ENCODE measurements around the gene TNFAIP8L1. TPM values are rescaled to one million over a fixed set of nuclear protein-coding genes. Genes with fewer than 3 reads are reported as not detected.
"Not testable (repeated sequence)": the region's sequence is repeated elsewhere in the genome, so short reads cannot be mapped to it uniquely, and the experiment has no call there.

The TNFAIP8L1 gene
- total RNA-seq, result 19.4 TPM

DNA sequence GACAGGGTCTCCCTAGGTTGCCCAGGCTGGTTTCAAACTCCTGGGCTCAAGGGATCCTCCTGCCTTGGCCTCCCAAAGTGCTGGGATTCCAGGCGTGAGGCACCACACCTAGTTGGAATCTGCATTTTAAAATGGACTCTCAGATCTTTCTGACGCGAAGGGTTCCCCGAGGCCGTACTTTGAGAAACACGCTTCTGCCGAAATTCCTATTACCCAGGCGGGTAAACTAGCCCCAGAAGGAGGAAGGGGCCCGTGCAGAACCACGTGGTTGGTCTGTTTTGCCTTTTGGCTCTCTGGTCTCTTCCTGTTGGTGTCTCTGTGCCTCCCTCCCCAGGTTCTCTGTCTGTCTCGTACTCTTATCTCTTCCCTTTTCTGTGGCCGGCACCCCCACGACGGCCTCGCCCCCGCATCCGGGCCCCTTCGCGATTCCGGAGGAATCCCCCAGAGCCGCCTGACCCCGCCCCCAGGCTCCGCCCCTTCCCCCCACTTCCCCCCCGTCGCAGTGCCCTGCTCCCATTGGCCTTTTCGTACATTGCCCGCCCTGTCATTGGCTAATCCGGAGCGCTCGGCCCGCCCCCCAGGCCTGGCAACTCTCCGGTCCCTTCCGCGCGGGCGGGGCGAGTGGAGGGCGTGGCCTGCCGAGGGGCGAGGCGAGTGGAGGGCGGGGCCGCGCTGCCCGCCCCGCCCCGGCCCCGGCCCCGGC lies at the start of gene TNFAIP8L1:
Gene TNFAIP8L1, plus strand, starts transcription at position 689 of the 703 bp plus-strand sequence. CDS start 12,354 bp downstream, outside the sequence.
- DNase-seq (ENCODE audit: low read depth in 2 of 3, low spot score in 2 of 3), result peak; percentile 90 to 99 (median 98)

DNA sequence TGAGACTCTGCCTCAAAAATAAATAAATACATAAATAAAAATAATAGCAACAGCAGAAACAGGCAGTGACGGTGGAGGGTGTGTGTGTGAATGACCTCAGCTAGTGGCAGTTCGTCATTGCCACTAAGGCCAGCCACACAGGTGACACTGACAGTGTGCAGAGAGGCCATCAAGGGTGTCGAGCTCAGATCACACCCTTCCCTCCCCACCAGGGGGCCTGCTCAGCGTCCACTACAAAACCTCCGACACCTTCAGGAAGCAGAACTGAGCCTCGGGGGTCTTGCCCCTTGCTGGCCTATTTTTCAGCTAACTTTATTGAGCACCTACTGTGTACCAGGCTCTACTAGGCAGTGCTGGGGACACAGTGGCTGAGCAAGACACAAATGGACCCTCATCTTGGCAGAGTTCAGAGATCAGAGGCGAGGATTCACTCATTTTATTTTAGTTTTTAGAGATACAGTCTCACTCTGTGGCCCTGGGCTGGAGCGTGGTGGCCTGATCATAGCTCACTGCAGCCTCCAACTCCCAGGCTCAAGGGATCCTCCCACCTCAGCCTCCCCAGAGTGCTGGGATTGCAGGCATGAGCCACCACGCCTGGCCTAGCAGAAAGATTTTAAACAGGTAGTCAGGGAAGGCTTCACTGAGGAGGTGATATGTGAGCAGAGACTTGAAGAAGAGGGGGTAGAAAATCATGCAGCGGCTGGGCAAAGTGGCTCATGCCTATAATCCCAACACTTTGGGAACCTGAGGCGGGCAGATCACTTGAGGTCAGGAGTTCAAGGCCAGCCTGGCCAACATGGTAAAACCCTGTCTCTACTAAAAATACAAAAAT lies 49.5 kb upstream of the TNFAIP8L1 start:
- DNase-seq (ENCODE audit: low read depth in 2 of 3, low spot score in 2 of 3), result peak in 2 of 3 donors; percentile 63 to 66

DNA sequence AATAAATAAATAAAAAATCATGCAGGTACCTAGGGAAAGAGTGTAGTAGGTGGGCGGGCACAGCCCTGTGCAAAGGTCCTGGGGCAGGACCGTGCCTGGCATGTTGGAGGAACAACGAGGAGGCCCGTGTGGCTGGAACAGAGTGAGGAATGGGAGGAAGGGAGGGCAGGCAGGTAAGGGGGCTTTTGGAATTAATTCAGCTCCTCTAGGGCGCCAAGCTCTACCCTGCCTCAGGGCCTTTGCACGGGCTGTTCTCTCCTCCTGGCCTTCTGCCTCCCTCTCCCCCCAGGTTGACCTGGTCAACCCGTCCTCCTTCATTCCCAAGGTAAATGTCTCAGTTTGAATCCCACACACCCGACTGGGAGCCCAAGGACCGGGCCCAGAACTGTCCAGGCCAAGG lies 48.8 kb upstream of the TNFAIP8L1 start:
- no peak for DNase-seq (ENCODE audit: low read depth in 2 of 3, low spot score in 2 of 3)

DNA sequence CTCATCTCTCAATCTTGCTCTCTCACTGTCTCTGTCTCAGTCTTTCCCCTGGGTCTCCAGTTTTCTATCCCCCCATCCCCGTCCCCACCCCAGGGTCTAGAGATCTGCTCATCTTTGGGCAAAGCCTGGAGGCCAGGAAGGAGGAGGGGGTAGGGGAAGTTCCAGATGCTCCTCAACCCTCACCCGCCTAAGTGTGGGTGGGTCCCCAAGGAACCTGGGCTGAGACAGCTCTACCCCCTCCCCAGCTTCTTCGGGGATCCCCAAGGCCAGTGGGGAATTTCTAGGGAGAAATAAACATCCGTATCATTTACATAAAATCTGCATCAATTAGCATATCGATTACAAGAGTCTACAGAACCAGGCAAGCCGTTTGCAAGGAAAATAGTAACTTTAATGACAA lies 48.0 kb upstream of the TNFAIP8L1 start:
- no peak for DNase-seq (ENCODE audit: low read depth in 2 of 3, low spot score in 2 of 3)

DNA sequence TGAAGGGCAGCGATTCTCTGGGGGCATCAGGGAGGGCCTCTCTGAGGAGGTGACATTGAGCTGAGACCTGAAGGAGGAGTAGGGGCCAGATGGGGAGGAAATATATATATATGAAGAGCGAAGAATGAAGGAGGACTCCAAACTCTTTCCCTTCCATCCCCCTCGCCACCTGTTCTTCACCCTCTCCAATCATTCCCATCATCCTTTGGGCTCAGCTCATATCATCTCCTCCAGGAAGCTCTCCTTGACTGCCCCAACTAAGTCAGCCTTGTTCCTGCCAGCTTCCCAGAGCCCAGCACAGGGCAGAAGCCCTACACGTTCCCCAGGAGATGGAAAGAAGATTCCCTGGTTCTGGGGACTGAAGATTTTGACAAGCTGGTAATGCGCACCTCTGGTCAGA lies 46.9 kb upstream of the TNFAIP8L1 start:
- DNase-seq (ENCODE audit: low read depth in 2 of 3, low spot score in 2 of 3), result no peak

DNA sequence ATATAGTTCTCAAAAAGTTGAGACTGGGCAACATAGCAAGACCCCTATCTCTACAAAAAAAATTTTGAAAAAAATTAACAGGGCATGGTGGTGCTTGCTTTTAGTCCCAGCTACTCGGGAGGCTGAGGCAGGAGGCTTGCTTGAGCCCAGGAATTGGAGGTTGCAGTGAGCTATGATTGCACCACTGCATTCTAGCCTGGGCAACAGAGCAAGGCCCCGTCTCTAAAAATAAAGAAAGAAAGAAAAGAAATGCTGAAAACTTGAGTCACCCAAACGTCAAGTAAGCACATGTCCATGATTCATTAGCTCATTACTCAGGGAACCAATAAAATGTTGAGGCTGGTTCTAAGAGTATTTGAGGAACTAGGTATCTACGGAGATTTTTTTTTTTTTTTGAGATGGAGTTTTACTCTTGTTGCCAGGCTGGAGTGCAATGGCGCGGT lies 45.9 kb upstream of the TNFAIP8L1 start:
- DNase-seq (ENCODE audit: low read depth in 2 of 3, low spot score in 2 of 3), result peak in 2 of 3 donors; percentile 74 to 91

DNA sequence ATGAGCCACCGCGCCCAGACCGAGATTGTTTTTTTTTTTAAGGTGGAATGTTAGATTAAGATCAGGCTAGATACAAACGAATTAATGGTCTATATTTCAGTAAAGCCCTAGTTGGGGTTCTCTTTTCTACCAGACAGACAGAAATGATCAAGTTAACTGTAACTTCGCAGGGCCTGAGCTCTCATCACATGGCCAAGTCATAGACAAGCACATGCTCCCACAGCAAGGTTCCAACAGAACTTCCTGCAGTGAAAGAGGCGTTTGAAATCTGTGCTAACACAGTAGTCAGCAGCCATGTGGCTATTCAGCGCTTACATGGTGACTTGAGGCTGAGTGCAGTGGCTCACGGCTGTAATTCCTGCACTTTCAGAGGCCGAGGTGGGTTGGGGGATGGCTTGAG lies 45.1 kb upstream of the TNFAIP8L1 start:
- DNase-seq (ENCODE audit: low read depth in 2 of 3, low spot score in 2 of 3), result no peak

DNA sequence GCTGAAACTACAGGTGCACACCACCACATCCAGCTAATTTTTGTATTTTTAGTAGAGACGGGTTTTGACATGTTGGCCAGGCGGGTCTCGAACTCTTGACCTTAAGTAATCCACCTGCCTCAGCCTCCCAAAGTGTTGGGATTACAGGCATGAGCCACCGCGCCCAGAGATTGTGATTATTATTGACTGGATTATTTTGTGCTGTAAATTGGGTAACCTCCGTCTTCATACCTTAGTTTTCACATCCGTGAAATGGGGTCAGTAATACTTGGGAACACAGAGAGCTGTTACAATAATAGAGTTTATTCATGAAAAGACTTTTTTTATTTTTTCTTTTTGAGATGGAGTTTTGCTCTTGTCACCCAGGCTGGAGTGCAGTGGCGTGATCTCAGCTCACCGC lies 44.2 kb upstream of the TNFAIP8L1 start:
- not testable (repeated sequence) for DNase-seq (ENCODE audit: low read depth in 2 of 3, low spot score in 2 of 3)

DNA sequence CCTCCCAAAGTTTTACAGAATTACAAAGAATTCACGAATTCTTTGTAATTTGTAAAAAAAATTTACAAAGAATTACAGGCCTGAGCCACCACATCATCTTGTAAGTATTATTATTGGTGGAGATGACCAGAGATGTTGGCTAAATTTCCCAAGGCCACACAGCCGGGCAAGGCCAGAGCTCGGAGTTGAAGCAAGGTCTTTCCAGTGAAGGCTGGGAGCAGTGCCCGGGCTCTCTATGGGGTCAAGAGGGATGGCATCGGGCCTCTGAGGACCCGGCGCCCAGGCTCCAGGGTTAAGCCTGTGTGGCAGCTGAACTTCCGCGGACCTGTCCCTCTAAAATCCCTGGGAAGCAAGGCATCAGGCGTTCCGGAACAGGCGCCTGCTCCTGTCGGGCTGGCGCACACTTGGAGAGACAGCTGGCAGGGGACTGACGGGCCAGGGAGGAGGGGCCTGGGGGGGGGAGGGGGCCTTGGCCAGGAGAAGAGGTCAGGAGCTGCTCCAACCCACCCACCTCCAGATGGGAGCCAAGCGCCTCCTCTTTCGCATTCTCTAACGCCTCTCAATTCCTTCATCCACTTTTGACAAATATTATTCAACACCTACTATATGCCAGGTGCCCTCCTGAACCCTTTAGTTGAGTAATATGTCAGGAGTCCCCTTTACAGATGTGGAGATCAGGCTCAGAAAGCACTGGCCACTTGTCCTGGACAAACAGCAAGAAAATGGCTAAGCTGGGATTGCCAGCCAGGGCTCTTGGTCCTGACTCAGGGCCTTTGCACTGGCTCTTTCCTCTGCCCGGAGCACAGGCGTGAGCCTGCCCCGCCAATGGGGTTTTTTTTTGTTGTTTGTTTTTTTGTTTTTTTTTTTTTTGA lies 43.0 kb upstream of the TNFAIP8L1 start:
- DNase-seq (ENCODE audit: low read depth in 2 of 3, low spot score in 2 of 3), result no peak

DNA sequence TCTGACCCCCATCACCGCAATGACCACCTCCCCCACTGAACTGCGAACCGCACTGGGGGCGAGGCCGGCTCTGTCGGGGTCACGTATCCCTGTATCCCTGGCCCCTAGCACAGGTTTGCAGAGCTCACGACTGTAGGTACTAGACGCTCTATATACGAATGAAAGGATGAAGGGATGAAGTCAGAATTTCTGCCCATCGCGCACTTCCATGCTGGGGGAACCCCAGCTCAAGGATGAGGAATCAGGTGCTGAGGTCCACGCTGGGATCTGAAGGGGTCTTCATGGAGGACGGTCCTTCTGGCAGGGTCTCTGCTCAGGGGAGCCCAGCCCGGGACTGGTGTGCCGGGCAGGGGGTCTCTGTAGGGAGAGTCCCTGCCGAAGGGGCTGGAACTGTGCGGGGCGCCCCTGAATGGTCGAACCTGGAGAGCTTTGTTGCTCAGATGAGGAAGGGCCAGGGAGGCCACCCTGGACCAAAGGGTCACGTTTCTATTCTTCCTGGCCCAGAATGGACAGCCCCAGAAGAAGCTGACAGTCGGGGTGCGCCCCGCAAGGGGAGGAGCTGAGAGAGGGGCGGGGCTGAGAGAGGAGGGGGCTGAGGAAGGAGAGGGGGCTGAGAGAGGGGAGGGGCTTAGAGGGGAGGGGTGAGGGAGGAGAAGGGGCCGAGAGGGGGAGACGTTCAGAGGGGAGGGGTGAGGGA lies 41.9 kb upstream of the TNFAIP8L1 start:
- DNase-seq (ENCODE audit: low read depth in 2 of 3, low spot score in 2 of 3), result no peak

DNA sequence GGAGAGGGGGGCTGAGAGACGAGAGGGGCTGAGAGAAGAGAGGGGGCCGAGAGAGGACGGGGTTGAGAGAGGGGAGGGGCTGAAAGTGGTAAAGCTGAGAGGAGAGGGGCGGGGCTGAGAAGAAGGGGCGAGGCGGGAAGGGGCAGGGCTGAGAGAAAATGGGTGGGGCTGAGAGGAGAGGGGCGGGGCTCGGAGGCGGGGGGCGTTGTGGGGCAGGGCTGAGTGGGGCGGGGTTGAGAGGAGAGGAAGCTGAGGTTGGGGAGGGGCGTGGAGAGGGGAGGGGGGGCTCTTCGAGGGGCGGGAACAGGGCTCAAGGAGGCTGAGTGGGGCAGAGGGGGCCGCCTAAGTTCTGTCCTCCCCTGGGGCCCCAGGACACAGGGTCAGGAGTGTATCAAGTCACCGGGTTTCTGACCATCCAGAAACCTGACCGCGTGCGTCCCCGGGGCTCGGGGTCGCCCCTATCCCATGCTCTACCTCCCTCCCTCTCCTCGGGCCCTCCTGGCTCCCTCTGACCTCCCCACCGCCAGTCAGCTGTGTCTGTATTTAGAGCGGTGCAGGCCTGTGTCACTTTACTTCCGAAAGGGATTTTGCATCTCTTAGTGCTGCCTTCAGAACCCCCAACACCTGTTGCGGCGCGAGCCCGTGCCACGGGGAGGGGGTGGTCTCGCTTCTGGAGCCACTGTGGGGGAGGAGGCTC lies 41.2 kb upstream of the TNFAIP8L1 start:
- peak in 2 of 3 donors; percentile 87 to 90 for DNase-seq (ENCODE audit: low read depth in 2 of 3, low spot score in 2 of 3)

DNA sequence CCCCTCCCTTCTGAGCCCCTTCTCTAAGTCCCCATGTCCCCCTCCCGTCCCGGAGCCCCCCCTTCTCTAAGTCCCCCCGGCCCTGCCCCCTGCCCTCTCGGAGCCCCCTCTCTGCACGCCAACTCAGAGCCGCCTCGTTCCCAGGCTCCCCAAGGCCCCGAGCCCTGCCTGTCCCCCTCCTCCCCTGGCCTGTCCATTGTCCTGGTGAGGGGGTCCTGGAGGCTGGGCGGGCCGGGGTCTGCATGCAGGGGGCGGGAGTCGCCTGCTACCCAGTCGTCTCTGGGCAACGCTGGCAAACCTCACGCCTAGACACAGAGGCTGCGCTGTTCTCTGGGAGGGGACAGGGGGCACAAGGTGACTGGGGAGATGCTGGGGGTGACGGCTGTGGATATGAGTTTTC lies 40.6 kb upstream of the TNFAIP8L1 start:
- no peak for DNase-seq (ENCODE audit: low read depth in 2 of 3, low spot score in 2 of 3)

DNA sequence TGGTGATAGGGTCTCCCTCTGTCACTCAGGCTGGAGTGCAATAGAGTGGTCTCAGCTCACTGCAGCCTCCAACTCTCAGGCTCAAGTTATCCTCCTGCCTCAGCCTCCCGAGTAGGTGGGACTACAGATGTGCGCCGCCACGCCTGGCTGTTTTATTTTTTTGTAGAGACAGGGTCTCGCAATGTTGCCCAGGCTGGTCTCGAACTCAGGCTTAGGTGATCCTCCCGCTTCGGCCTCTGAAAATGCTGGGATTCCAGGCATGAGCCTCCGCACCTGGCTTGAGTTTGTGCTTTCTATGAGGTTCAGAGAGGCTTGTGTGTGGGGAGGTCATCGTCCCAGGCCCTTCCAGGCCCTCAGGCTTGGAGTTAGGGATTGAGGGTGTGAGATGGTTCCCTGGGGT lies 39.2 kb upstream of the TNFAIP8L1 start:
- DNase-seq (ENCODE audit: low read depth in 2 of 3, low spot score in 2 of 3), result no peak

DNA sequence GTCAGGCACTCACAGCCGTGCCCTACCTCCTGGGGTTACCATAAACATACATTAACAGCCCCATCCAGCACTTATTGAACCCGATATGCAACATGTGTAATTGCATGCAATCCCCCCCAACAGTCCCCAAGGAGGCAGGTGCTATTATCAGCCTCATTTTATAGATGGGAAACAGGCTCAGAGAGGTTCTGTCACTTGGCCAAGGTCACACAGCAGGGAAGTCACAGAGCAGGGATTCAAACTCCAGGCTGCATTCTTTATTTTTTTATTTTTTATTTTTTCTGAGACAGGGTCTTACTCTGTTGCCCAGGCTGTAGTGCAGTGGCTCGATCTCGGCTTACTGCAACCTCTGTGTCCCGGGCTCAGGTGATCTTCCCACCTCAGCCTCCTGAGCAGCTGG lies 38.4 kb upstream of the TNFAIP8L1 start:
- DNase-seq (ENCODE audit: low read depth in 2 of 3, low spot score in 2 of 3), result no peak

DNA sequence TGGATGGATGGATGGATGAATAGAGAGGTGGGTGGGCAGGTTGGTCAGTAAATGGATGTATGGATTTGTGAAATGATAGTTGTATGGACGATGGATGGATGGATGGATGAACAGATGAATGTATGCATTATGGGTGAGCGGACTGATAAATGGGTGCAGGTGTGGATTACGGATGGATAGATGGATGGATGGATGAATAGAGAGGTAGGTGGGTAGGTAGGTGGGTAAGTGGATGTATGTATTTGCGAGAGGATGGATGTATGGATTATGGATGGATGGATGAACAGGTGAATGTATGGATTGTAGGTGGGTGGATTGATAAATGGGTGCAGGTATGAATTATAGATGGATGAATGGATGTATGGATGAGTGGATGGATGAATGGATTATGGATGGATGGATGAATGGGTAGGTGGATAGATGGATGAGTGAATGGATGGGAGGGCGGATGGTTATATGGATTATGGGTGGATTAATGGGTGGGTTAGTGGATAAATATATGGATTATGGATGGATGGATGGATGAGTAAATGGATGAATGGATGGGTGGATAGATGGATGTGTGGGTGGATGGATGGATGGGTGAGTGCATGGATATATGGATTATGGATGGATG lies 37.0 kb upstream of the TNFAIP8L1 start:
- no peak for DNase-seq (ENCODE audit: low read depth in 2 of 3, low spot score in 2 of 3)

DNA sequence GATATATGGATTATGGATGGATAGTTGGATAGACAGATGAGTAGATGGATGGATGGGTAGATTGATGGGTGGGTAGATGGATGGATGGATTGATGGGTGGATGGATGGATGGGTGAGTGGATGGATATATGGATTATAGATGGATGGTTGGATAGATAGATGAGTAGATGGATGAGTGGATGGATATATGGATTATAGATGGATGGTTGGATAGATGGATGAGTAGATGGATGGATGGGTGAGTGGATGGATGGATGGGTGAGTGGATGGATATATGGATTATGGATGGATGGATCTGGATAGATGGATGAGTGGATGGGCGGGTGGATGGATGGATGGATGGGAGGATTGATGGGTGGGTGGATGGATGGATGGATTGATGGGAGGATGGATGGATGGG lies 36.4 kb upstream of the TNFAIP8L1 start:
- no peak for DNase-seq (ENCODE audit: low read depth in 2 of 3, low spot score in 2 of 3)

DNA sequence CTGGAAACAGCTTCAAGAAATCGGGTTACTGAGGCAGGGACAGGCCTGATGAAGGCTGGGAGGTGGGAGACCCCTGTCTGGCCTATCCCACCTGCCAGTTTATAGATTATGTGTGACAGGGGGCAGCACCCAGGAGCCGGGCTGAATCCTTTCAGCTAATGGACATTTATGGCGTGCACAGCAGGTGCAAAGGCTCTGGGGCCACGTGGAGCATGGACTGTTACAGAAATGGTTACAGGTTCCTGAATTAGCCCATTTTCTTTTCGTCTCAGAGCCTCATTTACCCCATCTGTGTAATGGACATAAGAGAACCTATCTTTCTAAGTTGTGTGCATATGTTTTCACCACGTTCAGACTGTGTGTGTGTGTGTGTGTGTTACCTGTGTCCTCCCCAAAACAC lies 34.4 kb upstream of the TNFAIP8L1 start:
- DNase-seq (ENCODE audit: low read depth in 2 of 3, low spot score in 2 of 3), result no peak

DNA sequence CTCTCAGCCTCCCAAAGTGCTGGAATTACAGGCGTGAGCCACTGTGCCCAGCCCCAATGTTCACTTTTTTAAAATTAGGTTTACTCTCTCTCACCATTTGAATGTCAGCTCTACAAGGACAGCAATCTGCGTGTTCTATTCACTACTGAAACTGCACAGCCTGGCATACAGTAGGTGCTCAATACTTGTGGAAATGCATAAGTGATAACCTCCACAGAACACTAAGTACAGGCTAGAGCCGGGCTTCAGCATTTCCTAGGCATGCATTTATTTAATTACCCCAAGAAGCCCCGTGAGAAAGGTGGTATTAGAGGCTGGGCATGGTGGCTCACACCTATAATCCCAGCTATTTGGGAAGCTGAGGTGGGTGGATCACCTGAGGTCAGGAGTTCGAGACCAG lies 33.1 kb upstream of the TNFAIP8L1 start:
- no peak for DNase-seq (ENCODE audit: low read depth in 2 of 3, low spot score in 2 of 3)

DNA sequence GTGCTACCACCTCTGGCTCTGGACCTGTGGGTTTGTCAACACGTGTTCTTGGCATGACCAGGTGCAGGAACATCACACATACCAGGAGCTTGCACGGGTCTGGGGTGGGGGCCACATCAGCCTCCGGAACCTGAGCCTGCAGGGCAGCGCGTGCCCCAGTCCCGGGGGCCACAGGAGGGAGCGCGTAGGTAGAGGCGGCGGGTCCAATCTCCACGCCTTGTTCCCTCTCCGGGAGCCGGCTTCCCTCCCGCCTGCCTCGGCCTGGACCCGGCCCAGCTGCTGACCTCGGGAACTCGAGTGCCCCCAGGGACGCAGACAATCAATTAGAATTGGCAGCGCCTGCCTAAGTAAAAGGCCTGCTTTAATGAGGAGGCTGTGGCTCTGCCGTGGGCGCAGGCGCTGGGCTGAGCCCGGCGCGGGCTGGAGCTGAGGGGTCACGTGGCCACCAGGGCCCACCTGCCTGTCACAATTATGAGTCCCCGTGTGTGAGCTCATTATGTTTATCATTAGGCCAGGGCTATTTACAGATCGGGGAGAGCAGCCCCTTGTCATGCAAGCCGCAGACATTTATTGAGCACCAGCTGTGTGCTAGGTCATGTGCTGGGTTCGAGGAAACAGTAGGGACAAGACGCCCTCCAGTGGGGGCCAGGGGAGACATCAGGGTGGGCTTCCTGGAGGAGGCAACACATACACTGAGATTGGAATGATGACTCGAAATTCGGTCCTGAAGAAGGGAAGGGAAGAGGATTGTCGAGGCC lies 32.2 kb upstream of the TNFAIP8L1 start:
- DNase-seq (ENCODE audit: low read depth in 2 of 3, low spot score in 2 of 3), result peak in 1 of 3 donors; percentile 44
